Epidermal melanocyte (primary cell): Measurements from ENCODE around the gene CHMP4B.

Source experiments
- DNase-seq: peaks from one replicate; pipeline ENCODE4 v3.0.0; 2011; ENCODE audit warnings: low spot score; ENCODE audit not compliant: insufficient read length

The CHMP4B gene

GRCh38 chr20:33820362-33820761 lies 9.2 kb downstream of the CHMP4B start:
- no peak for DNase-seq

DNA sequence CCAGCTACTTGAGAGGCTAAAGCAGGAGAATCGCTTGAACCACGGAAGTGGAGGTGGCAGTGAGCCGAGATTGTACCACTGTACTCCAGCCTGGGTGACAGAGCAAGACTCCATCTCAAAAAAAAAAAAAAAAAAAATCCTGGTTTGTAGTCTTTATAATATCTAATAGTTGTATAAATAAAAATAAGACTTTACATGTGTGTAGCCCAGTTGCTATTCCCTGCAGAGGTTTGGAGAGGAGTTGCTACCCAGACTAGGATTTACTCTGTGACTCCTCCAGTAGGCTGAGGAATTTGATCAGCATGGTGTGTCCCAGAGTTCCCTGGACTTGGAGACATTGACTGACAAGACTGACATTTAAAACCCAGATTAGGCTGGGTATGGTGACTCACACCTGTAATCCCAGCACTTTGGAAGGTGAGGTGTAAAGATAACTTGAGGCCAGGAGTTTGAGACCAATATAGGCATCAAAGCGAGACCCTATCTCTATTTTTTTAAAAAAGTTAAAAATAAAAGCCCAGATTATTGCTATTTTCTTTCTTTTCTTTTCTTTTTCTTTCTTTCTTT lies 10.2 kb downstream of the CHMP4B start:
- DNase-seq = no peak

GRCh38 chr20:33822423-33822822 lies 11.3 kb downstream of the CHMP4B start:
- DNase-seq = no peak

DNA sequence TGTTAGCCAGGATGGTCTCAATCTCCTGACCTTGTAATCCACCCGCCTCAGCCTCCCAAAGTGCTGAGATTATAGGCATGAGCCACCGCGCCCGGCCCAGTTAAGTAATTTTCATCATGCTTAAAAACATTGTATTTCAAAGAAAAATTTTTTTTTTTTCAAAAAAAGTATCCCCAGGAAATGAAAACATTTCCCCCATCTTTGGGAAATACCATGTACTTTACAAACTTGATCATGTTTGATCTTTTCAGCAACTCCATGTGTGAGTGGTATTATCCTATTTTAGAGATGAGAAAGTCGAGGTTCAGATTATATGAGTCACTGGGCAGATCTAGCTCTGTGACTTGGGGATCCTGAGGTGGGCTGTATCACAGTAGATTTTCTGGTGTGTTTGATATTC lies 11.8 kb downstream of the CHMP4B start:
- no peak for DNase-seq

DNA sequence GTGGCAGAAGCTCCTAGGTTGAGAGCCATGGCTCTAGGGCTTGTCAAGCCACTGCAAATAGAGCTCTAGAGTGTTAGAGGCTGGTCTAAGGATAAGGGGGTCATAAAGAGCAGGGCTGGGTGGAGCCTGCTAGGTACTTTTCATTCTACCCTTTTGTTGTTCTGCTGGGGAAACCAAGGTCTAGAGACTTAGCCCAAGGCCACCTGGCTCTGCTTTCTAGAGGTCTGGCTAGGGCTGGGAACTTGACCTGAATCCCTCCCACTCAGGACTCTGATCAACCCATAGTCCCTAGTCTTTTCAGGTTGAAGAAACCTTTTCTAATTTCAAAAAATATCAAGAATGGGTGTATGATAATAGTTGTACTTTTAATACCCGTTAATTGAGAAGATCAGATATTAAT lies 13.7 kb downstream of the CHMP4B start:
- DNase-seq = no peak

- DNase-seq = no peak
Measured at GRCh38 chr20:33825340-33826269, 14.5 kb downstream of the CHMP4B start.

DNA sequence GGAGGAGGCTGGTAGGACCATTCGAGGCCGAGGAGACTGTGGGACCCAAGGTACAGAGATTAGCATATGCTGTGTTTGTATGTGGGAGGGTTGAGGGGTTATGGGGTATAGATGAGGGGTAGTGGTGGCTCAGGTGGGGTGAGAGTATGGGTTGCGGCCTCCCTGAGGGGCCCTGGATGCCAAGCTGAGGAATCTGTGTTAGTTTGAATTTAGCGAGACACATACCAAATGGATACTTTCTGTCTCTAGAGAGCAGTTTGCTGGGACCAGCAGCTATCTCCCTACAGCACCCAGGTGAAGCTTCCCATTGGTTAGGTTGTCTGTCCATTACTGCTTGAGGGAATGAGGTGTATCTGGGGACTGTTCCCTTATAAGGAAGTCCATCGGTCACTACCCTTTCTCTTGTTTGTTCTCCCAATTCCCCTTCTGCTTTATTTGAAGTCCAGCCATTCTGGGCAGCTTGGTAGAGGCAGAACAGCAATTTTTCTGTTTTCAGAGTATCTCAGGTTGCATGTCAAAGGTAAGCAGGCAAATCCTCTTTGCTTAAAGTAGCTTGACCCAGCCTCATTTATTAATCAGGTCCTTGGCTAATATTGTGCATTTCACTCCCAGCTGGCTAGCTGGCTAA lies 15.2 kb downstream of the CHMP4B start:
- DNase-seq = no peak

DNA sequence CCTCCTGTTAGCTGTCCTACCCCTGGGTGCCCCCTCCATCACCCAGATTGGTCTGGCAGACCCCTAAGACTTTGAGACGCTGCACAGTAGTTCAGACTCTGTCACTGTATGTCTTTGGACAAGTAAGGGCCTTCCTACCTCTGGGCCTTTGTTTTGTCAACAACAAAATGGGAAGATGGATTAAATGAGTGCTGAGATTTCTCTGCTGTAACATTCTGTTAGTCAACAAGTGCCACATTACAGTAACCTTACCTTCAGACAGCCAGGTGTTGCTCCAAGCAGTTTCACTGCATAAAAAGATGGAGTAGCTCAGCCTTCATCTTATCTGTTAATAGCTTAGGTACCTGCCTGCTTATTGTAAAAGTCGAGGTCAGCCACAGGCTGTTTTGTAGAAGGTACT lies 16.0 kb downstream of the CHMP4B start:
- no peak for DNase-seq

DNA sequence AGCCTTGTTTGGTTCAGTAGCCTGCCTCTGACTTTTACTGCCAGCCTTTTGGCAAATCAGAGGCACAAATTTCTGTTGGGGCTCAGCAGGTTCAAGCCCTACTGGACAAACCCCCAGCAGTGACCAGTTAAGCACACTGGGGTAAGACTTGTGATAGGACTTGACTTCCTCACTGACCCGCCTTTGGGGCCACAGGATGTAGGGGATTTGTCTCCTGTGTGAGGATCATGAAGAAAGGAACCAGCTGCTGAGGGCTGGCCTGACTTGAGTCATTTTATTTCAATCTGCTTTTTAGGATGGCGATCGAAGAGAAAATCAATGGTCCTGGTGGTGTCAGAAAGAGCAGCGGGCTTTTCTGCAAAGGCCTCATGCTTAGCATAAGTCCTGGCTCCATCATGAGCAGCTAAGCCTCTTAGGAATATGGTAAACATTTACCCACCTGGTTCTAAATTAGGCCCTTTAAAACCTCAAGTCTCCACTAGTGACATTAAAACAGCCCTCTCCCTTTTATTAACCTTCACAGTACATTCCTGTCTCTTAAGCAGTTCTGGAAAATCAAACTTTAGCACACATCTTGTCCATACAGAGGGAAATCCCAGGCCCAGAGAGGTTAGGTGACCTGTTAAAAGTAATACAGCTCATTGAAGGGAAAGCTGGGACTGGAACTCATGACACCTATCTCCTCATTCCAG lies 16.6 kb downstream of the CHMP4B start:
- DNase-seq = no peak

DNA sequence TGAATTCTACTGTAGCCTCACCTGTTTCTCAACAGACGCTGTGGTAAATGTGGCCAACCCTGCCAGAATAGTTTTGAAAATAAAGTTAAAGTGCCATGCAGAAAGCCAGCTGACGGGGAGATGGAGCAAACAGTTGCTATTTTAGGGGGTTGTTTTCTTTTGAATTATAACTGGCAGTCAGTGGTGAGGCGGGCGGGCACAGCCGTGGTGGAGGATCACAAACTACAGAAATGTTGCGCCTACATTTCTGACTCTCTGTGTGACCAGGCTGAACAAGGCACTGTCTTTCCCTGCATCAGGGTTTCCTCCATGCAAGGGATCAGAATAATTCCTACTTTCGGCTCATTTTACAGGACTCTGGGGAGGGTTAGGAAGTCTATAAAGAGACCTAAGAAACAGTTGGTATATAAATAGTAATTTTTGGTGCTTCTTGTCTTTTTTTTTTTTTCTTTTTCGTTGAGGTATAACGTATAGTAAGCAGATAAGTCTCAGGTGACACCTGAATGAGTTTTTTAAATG lies 17.2 kb downstream of the CHMP4B start:
- DNase-seq = no peak

GRCh38 chr20:33828967-33829560 lies 17.9 kb downstream of the CHMP4B start:
- DNase-seq = no peak

DNA sequence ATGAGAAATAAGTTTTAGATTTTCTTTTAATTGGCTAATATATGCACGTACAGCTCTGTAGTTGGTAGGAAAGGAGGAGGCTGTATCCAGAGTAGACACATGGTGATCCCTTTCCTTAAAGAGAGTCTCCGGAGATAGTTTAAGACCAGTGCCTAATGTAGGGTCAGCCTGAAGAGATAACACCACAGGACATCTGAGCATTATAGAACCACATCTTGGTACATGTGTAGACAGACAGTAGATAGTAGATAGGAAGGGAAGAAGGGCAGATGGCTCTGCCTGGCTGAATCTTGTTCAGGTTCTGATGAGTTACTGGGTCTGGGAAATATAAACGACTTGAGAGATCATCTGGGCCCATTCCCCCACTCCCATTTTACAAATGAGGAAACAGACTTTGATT lies 18.5 kb downstream of the CHMP4B start:
- DNase-seq = no peak

DNA sequence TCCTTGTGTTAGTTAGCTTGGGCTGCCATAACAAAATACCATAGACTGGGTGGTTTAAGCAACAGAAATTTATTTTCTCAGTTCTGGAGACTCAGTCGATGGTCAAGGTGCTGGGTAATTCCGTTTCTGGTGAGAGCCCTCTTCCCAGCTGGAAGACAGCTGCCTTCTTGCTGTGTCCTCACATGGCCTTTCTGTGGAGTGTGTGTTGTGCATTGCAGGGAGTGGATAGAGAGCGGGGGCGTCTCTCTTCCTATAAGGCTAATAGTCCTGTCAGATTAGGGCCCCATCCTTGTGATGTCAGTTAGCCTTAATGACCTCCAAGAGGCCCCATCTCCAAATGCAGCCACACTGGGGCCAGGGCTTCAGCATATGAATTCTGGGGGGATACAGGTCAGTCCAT lies 19.2 kb downstream of the CHMP4B start:
- no peak for DNase-seq

- DNase-seq = no peak
Measured at GRCh38 chr20:33832103-33832804, 21.1 kb downstream of the CHMP4B start.

- no peak for DNase-seq
Measured at GRCh38 chr20:33833333-33833732, 22.2 kb downstream of the CHMP4B start.

- no peak for DNase-seq
Measured at GRCh38 chr20:33835615-33836172, 24.5 kb downstream of the CHMP4B start.

DNA sequence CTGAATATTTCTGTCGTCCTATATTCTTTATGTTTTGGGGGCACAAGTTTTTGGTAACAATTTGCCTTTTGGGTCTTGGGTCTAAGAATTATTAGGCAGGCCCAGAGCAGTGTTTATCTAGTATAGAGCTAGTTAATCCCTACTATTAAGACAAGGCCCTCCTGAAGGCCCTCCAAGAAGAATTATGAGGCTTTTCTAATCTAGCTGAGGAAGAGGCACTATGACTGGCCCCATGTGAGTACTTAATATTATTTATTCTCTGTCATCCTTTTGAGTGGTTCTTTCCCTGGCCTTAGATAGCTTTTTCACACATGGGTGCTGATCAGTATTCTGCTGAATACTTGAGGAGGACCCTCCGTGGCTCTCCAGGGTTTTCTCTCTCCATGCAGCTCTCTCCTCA lies 25.1 kb downstream of the CHMP4B start:
- DNase-seq = no peak

GRCh38 chr20:33837096-33837830 lies 26.1 kb downstream of the CHMP4B start:
- DNase-seq = no peak

- DNase-seq = no peak
Measured at GRCh38 chr20:33838035-33838864, 27.1 kb downstream of the CHMP4B start.
